HS-27A (cell line): Measurements from ENCODE around the gene UBL4A.

ENCODE experiments used
- DNase-seq: peaks from one replicate; pipeline ENCODE4 v3.0.0-alpha.2; 2012; ENCODE audit warnings: low read depth, missing footprints

UBL4A gene

DNA sequence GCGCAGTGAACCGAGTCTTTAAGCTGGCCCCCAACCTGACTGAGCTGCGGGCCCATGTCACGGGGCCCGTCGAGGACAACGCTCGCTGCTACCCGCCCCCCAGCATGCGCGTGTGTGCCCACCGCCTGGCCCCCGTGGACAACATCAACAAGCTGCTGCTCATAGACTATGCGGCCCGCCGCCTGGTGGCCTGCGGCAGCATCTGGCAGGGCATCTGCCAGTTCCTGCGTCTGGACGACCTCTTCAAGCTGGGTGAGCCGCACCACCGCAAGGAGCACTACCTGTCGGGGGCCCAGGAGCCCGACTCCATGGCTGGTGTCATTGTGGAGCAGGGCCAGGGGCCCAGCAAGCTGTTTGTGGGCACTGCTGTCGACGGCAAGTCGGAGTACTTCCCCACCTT, 26.1 kb downstream of the UBL4A start:
- DNase-seq = no peak

DNA sequence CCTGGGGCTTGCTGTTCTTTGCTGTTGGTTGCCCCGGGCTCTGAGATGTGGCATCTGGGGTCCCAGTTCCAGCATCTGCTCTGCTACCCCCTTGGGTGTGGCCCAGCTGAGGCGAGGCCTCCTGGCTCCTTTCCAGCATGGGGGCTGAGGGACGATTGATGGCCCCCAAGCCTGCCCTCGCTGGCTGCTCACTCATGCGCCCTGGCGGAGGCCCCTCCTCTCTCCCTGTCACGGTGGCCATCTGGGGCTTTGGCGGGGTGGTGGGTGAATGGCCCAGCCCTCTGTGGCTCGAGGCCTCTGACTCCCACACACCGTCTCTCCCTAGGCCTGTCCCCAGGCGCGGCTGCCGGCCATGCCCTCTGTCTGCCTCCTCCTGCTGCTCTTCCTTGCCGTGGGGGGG, 26.6 kb downstream of the UBL4A start:
- DNase-seq = no peak

DNA sequence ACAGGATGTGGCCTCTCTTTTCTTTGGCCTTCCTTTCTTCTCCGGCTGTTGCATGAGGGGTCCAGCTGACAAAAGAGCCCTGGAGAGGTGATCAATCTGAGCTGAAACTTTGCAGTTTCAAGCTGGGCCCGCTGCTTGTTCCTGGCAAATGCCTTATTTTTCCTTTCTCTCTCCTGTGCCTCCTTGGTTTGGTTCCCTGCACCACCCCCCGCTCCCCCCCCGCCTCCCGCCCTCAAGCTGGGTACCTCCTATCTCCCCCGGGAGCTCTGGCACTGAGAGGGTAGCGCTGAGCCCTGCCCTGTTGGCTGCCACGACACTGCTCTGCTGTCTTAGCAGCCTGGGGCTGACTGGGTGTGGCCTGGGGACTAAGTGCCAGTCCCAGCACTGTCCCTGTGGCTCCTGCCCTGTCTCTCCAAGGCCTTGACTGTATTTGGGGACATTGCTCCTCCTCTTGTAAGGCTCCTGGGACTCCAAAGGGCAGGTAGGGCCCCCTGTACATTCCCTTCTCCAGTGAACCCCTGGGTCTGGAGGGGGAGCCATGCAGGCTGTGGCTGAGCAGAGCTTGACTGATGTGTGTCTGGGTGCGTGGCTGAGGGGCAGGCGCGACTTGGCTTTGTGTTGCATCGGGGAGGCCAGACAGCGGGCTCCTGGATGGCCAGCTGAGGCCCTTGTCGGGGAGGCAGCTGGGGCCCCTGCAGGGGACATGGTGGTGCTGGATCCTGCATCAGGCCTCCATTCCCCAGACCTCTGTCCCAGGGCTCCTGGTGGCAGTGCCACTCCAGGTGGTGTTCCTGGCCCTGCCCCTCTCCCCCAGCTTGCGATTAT, 27.2 kb downstream of the UBL4A start:
- DNase-seq = no peak

DNA sequence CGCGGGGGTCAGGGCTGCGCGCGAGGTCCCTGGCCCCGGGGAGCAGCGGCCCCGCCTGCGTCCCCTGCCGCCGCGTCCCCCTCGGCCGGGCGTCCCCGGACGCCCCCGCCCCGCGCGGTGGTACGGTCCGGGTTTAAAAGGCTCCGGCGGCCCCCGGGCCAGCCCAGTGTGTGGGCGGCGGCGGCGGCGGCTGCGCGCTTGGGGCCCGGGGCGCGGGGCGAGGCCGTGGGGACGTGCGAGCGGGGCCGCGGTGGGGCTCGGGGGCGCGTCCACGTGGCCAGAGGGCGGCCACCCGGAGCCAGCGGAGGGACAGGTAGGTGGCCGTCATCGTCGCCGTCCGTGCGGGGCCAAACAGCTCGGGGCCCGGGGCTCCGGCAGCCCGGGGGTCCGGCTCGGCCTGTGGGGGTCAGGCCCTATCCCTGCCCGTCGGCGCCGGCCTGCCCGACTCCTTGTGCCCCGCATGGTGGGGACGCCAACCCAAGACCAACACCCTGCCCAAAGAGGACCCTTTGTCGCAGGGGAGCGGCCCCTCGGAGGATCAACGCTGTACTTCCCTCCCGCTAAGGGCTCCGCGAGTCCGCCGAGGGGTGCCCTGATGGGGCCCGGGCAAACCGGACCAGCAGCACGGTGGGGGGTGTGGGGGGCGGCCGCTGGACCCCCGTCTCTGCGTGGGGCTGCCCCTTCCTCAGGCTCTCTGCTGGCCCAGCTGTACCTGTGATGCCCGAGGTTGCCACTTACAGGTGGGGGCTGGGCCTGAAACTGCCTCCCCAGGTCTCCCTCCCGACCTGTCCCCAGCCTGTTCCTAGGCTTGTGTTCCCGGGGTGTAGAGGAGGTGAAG, 28.1 kb downstream of the UBL4A start, which contains the start of gene PLXNA3:
Gene PLXNA3 (plus strand): TSS at position 166 of the 838 bp plus-strand sequence. CDS start 1,903 bp downstream, outside the sequence.
- DNase-seq = no peak

DNA sequence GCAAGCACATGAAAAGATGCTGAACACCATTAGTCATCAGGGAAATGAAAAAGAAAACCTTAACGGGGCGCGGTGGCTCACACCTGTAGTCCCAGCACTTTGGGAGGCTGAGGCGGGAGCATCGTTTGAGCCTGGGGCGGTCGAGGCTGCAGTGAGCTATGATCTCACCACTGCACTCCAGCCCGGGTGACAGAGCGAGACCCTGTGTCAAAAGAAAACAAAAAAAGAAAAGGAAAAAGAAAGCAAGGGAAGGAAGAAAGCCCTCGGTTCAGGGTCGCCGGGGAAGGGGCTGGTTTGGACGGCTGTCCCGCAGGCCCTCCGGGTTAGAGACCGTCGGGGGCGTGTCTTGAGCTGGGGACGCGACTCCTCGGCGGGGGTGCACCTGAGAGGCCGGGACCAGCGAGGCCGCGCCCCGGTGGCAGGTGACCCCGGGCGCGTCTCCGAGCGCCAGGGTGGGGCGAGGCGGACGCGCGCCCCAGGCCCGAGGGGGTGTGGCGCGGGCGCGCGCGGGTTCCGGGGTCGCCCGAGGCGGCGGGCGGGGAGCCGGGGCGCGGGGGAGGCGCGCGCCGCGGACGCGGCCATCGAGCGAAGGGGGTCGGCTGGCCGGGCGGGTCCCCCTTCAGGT, 28.8 kb downstream of the UBL4A start:
- no peak for DNase-seq

DNA sequence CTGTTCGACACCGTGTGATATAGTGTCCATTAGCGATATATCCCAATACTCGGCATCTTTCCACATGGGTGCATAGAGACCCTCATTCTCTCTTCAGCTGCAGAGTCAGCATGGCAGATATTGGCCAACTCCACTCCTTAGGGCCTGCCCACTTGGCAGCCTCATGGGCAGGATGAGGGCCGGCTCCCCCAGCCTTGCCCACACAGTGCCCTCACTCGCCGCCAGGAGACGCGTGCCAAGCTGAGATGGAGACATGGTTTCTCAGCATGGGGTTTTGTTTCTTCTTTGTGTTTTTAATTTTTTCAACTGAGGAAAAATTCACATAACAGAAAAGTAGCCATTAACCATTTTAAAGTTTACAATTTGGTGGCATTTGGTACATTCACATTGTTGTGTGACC, 33.6 kb downstream of the UBL4A start:
- DNase-seq = no peak

DNA sequence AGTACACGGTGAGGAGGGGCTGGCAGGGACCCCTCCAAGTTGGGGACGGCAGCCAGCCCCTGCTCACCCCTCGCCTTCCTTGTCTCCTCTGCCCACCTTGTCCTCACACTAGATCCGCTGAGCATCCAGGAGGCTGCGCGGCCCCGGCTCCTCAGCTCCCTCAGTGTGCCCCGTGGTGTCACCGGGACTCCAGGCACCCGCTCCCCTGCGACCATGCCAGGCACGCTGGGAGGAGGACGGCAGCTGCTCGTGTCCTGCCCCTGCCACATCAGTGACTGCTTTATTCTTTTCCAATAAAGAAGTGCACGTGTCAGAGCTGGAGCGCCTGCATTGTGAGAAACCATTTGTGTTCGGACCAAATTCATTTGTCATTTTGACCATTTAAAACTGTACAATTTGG, 36.1 kb downstream of the UBL4A start:
- no peak for DNase-seq

DNA sequence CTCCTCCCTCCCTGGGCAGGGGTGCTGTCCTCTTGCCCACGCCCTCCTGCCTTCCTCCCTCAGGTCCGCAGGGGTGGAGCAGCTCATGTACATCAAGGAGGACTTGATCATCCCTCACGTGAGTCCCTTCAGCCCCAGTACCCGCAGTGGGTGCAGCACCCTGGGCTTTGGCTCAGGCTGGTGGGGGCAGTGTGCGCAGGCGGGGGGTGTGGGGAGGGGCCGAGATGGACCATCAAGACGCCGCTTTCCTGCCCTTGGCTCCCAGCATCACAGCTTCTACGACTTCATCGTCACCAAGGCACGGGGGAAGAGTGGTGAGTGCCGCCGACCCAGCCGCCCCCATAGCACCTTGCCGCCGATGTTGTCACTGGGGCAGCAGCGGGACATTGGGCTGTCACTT, 36.8 kb downstream of the UBL4A start:
- no peak for DNase-seq

DNA sequence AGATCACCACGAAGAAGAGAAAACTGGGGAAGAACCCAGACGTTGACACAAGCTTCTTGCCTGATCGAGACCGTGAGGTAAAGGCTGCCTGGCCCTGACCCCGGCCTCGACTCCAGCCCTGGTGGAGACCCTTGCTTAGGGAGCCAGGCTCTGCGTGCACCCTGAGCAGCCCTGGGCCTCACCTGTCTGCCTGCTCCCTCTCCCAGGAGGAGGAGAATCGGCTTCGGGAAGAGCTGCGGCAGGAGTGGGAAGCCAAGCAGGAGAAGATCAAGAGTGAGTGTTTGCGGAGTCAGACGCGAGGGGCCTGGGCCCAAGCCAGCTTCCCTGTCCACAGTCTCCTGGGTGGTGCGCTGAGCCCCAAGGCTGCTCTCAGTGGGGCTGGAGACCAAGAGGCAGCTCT, 37.9 kb downstream of the UBL4A start:
- DNase-seq = no peak

DNA sequence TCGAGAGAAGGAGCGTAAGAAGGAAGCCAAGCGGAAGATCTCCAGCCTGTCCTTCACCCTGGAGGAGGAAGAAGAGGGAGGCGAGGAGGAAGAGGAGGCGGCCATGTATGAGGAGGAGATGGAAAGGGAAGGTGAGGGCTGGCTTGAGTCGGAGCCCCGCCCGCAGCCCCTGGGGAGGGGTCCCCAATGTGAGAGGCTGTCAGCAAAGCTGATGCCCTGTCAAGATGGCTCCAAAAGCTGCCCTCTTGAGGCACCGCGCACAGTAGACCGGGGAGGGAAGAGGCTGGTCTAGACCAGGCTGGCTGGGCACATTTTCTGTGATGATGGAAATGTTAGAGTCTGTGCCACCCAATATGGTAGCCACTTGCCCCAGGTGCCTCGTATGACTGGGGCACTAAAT, 40.0 kb downstream of the UBL4A start:
- DNase-seq = no peak

DNA sequence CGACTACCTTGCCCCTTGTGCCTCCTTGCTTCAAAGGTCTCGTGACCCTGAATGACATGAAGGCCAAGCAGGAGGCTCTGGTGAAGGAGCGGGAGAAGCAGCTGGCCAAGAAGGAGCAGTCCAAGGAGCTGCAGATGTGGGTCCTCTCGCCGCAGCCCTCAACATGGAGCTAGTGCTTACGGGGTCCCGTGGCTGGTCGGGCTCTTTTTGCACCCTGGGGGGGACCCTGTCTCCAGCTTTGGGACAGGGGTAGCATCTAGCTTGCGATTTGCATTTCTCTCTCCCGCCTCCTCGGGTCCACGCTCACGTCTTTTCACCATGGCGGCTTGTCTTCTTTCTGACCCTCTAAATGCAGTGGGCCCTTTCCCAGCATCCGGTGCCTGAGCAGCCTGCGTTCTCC, 40.6 kb downstream of the UBL4A start:
- no peak for DNase-seq

DNA sequence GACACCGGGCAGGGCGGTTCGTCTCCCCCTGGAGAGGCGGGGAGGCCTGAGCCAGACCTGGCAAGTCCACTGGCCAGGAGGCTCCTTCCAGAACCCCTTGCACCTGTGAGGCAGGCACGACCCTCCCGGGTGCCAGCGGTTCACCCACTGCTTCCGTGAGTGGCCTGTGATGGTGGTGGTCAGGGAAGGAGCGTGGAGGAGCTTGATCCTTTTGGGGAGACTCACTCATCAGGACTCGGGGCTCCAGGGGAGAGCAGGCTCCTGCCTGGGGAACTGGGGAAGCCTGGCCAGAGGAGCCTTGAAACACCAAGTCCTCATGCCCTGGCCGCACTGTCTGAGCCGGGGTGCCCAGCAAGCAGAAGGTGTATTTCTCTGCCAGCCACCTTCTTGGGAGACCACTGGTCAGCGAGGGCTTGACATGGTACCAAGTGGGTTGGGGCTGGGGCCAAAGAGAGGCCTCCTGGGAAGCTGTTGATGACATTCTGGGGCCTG, 41.6 kb downstream of the UBL4A start:
- DNase-seq = no peak

DNA sequence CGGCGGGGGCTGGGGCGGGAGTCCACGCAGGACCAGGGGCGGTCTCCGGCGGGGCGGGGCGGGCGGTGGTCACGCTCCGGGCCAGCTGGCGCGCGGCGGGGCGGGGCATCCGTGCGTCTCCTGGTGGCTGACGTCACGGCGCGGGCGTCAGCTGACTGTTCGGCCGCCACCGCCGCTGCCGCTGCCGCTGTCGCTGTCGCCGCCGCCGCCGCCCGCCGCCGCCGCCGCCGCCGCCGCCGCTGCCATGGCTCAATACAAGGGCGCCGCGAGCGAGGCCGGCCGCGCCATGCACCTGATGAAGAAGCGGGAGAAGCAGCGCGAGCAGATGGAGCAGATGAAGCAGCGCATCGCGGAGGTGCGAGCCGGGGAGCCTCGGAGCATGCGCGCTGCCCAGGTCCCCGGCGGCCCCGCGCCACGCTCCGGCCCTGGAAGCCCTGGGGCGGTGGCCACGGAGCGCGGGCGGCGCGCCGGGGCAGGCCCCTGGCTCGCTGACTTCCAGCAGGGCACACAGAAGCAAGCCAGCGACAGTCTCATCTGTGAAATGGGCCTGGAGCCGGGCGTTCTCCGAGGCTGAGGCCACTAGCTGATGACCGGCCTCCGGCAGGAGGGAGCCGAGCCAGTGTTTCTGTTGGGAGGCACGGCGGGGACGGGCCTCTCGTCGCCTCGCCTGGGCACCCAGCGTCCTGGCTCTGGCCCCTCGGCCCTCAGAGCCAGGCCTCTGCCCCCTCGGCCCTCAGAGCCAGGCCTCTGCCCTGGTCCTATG, 42.2 kb downstream of the UBL4A start, which contains the start of gene FAM50A:
Gene FAM50A (plus strand): TSS at position 150 of the 763 bp plus-strand sequence. CDS start 95 bp downstream, at position 245.
- no peak for DNase-seq

DNA sequence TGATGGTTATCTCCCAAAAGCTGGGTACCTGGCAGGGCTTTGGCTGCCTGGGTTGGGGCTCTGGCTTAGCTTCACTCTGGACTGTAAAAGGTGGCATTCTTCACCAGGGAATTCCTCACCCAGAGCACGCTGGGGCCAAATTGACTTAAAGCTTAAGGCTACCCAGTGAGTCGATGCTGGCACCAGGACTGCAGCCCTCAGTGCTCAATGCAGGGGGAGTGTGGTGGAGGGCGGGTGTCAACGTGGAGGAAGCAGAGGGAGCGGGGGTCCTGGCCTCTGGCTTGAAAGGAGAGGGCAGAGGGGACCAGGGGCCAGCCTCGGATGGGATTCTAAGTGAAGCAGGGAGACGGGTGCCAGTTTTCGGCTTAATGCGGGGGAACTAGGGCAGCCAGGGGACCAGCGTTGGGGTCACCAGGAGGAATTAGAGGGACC, 42.9 kb downstream of the UBL4A start:
- no peak for DNase-seq

DNA sequence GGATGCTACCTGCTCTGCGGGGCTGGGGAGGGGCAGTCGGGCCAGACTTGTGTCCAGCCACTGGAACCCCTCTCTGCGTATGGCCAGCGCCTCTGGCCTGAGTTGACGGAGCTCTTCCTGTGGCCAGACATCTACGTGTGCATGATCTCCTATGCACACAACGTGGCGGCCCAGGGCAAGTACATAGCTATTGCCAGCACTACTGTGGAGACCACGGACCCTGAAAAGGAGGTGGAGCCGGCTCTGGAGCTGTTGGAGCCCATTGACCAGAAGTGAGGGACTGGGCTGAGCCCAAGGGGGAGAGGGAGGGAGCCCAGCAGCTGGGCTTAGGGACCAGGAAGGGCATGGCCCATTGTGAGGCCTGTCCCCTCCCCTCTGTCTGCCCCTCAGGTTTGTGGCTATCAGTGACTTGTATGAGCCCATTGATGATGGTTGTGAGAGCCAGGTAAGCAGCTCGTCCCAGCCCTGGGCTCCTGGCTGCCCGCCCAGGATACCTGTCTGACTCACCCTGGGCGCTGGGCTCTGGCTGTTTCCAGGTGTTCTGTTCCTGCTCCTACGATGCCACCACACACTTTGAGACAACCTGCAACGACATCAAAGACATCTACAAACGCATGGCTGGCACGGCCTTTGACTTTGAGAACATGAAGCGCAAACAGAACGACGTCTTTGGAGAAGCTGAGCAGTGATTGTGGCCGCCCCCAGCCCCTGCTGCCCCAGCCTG, 44.3 kb downstream of the UBL4A start:
- DNase-seq = no peak

DNA sequence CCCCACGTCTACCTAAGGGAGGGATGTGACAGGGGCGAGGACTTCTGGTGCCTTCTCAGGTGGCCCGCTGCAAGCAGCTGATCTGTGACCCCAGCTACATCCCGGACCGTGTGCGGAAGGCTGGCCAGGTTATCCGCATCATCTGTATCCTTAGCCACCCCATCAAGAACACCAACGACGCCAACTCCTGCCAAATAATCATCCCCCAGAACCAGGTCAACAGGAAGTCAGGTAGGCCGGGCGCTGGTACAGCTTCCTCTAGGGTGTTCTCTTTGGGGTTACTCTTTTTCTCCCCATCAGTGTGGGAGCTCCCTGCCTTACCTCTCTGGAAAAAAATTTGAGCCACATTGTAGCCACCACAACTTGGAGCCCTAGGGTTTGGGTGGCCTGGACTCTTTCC, 44.9 kb downstream of the UBL4A start:
- DNase-seq = no peak

DNA sequence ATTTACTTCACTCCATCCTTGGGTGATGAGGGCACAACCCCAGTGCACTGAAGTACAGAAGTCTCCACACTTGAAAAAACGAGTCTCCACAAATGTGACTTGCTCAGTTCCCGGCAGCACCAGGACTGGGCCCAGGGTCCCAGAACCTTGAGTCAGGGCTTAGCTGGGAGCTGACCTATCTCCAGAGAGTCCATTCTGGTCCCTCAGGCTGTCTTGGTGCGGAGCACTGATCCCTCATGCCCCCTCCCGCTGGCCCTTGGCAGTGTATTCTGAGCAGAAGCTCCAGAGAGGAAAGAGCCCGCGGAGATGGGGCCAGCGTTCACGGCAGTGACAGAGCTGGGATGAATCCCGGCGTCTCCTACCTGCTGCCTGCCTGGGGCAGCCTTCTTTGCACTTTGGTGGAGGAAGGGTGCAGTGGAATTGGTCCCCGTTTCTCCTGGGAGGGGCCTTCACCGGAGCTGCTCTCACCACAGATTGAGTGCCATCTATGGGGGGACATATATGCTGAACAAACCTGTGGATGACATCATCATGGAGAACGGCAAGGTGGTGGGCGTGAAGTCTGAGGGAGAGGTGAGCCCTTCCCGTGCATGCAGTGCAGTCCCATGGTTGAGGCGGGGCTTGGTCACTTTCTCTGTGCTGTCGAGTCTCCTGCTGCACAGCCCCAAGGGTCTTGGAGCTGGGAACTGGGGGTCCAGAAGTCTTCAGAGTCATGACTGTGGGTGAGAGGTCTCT, 45.6 kb downstream of the UBL4A start:
- no peak for DNase-seq

DNA sequence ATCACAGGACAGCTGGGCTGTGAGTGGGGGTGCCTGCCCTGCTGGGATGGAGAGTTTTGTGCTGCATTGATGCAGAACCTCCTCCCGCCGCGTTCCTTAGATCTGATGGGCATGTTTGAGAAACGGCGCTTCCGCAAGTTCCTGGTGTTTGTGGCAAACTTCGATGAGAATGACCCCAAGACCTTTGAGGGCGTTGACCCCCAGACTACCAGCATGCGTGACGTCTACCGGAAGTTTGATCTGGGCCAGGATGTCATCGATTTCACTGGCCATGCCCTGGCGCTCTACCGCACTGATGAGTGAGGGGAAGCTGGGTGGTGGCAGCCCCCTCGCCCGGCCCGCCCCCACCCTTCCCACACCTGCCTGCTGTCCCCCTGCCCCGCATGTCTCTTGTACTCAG, 46.6 kb downstream of the UBL4A start:
- DNase-seq = no peak

DNA sequence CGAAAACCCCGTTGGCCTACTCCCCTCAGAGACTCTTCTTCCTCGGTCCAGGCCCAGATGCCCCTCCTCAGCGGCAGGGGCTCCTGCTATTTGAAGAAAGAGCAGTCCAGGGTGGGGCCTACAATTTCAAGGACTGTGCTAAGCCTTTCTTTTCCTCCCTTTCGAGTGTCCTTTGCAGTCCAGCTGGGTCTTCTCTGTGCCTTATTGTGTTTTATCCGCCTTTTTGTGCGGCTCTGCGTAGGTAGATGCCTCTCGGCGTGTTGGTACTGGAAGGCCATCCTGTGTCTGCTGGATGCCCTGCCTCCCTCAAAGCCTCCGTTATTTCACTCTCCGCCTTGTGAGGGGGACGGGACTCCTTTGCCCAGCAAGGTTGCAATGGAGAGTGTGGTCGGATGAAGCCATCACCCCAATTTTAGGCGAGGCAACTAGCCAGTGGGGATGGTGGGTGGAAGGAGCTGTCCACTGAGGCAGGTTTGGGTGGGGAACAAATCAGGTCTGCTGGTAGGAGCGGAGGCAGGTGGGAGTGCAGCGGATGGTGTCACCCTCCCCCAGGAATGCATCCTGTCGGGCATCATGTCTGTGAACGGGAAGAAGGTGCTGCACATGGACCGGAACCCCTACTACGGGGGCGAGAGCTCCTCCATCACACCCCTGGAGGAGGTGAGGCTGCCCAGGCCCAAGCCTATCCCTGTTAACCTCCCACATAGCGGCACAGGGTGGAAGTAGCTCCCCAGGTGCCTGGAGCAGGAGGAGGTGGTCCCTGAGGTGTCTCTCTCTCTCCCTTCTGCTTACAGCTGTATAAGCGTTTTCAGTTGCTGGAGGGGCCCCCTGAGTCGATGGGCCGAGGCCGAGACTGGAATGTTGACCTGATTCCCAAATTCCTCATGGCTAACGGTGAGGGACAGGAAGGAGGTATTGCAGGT, 48.2 kb downstream of the UBL4A start:
- no peak for DNase-seq
